ENCODE results near the gene AMIGO2. TPM values are rescaled to one million over a fixed set of nuclear protein-coding genes. Genes with fewer than 3 reads are reported as not detected.

AMIGO2 gene
- total RNA-seq, 4 donors from 2014 or later = 2.5 to 4.8 (median 3.0) TPM

DNA sequence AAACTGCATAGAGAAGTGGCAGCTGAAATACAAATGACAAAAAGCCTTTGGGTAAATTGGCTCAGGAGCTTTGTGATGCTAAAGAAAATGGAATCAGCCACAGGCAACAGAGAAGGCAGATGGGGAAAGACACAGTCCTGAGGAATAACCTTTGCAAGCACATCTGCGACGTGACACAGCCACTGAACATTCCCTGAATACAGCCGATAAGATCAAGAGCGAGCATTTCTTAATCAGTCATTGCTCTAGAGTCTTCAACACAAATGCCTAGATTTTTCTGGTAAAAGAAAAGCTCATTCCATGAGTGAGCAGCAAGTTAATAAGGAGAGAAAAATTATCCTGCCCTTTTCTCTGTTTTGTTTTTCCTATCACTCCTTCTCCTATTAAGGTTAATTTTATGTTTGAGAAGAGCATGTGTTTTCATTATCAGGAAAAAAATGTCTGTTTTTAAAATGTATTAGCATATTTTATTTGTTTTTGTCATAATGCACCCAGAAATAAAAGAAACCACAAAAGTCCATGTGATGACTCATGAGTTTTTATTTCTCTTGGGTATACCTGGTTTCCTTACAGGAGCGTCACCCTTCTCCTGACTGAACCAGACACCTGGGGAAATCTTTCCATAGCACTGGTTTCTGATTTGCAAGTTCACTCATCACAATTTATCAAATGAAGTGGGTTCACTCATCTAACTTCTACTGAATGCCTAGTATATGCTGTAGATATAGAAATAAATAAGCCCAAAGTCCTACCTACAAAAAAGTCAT lies 45.8 kb downstream of the AMIGO2 start:
- no peak for DNase-seq
- intact Hi-C loops (cut with DNase I) = loop anchor here (5.0 to 10.0 kb wide), 2 partner anchors 273 to 361 kb away; no protein-coding TSS in a partner anchor

DNA sequence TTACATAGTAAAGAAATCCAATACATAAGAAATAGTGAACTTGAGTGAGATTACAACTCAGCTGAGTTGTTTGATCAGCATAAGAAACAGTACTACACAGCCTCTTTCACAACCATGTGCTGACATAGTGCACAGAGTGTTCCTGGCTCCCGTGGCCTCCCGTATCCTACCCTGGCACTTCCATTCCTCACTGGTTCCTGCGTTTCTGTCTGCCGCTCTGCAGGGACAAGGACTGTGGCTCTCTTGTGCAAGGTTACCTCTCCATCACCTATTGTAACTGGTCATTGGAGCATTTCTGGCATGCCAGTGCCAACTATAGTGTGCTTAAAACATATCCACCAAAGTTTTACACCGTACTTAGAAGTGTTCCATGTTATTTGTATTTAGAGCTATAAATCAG lies 46.7 kb downstream of the AMIGO2 start:
- DNase-seq = peak; percentile 31 to 35

More for the DNA sequence above, 45.8 kb downstream of the AMIGO2 start:
- no peak overlapping the region for H3K27ac ChIP-seq
- no peaks in the 10 kb centered on the region for H3K4me1 ChIP-seq
- H3K9me3 ChIP-seq = no peaks in the 10 kb centered on the region
- H3K36me3 ChIP-seq = no peaks in the 10 kb centered on the region
- 86 to 91% methylated on average over 5 of the region's 5 CpGs for WGBS, 2 donors
- H3K4me3 ChIP-seq (replicated peaks in 1 of 3) = no peak overlapping the region
- H3K27me3 ChIP-seq = no peaks in the 10 kb centered on the region
- TF ChIP-seq POLR2A (IDR thresholded peaks at IDR 0.05) = no peak
- TF ChIP-seq, protein P1, sequence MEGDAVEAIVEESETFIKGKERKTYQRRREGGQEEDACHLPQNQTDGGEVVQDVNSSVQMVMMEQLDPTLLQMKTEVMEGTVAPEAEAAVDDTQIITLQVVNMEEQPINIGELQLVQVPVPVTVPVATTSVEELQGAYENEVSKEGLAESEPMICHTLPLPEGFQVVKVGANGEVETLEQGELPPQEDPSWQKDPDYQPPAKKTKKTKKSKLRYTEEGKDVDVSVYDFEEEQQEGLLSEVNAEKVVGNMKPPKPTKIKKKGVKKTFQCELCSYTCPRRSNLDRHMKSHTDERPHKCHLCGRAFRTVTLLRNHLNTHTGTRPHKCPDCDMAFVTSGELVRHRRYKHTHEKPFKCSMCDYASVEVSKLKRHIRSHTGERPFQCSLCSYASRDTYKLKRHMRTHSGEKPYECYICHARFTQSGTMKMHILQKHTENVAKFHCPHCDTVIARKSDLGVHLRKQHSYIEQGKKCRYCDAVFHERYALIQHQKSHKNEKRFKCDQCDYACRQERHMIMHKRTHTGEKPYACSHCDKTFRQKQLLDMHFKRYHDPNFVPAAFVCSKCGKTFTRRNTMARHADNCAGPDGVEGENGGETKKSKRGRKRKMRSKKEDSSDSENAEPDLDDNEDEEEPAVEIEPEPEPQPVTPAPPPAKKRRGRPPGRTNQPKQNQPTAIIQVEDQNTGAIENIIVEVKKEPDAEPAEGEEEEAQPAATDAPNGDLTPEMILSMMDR (IDR thresholded peaks at IDR 0.05) = no peak

DNA sequence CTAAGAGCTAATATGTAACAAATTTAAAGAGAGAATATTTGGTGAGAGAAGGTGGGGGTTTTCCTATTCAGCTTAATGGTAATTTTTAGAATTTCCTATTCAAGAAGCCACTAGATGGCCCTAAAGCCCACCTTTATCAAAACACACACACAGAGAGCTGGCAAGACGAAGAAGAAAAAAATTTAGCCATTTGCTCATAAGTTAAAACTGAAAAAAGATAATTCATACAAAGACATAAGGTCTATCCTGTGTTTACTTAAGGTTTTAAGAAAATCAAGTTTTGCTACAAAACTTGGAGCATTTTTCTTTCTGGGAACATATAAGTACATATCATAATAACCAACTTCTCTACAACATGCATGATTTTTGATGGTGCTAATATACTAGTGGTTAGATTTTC lies 47.1 kb downstream of the AMIGO2 start:
- intact Hi-C loops (cut with DNase I) = loop anchor here (5.0 to 10.0 kb wide), 2 partner anchors 275 to 362 kb away; no protein-coding TSS in a partner anchor
- WGBS, 2 donors = 16 to 19% methylated on average over 1 of the region's 1 CpG
- no peaks in the 10 kb centered on the region for H3K27me3 ChIP-seq
- no peak for TF ChIP-seq POLR2A (IDR thresholded peaks at IDR 0.05)
- TF ChIP-seq, protein P1 (IDR thresholded peaks at IDR 0.05) = peak in 5 of 6 experiments; percentile 21 to 70 (median 52)
- no peak for DNase-seq
- no peaks in the 10 kb centered on the region for H3K4me1 ChIP-seq
- no peak overlapping the region for H3K4me3 ChIP-seq (replicated peaks in 1 of 3)
- no peaks in the 10 kb centered on the region for H3K9me3 ChIP-seq
- no peaks in the 10 kb centered on the region for H3K36me3 ChIP-seq
- H3K27ac ChIP-seq = no peak overlapping the region

More for the DNA sequence above, 46.7 kb downstream of the AMIGO2 start:
- intact Hi-C loops (cut with DNase I) = loop anchor here (5.0 to 10.0 kb wide), 2 partner anchors 274 to 362 kb away; no protein-coding TSS in a partner anchor
- Histone ChIP-seq H3K27me3 (no peaks in the 10 kb centered on the region), H3K4me3 (replicated peaks in 1 of 3) (no peak overlapping the region), H3K36me3 (no peaks in the 10 kb centered on the region), H3K9me3 (no peaks in the 10 kb centered on the region), H3K4me1 (no peaks in the 10 kb centered on the region), H3K27ac (no peak overlapping the region)
- TF ChIP-seq POLR2A (IDR thresholded peaks at IDR 0.05) = no peak
- TF ChIP-seq, protein P1 (IDR thresholded peaks at IDR 0.05) = no peak
- 37 to 44% methylated on average over 5 of the region's 5 CpGs for WGBS, 2 donors

DNA sequence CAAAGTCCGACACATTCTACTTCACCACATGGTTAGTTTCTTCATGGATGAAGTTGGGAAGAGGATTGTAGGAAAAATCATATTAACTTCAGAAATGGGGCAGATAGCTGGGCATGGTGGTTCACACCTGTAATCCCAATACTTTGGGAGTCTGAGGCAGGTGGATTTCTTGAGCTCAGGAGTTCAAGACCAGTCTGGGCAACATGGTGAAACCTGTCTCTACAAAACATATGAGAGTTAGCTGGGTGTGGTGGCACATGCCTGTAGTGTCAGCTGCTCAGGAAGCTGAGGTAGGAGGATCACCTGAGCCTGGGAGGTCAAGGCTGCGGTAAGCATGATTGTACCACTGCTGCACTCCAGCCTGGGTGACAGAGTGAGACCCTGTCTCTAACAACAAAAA lies 49.9 kb downstream of the AMIGO2 start:
- H3K4me1 ChIP-seq = no peaks in the 10 kb centered on the region
- H3K9me3 ChIP-seq = no peaks in the 10 kb centered on the region
- no peaks in the 10 kb centered on the region for H3K36me3 ChIP-seq
- DNase-seq = no peak
- H3K4me3 ChIP-seq (replicated peaks in 1 of 3) = no peak overlapping the region
- no peak for TF ChIP-seq POLR2A (IDR thresholded peaks at IDR 0.05)
- TF ChIP-seq, protein P1 (IDR thresholded peaks at IDR 0.05) = no peak
- 94 to 100% methylated on average over 2 of the region's 2 CpGs for WGBS, 2 donors
- no peaks in the 10 kb centered on the region for H3K27me3 ChIP-seq
- intact Hi-C loops (cut with DNase I) = loop anchor here (5.0 to 10.0 kb wide), 2 partner anchors 277 to 365 kb away; no protein-coding TSS in a partner anchor
- no peak overlapping the region for H3K27ac ChIP-seq
